ENCODE data around the gene EIF4A3. TPM values are rescaled to one million over a fixed set of nuclear protein-coding genes. Genes with fewer than 3 reads are reported as not detected.

The EIF4A3 gene
- total and polyA plus RNA-seq, 10 of the 15 experiments (the other 5 are each of a cell fraction or from before 2014, with no cell fraction given), result 53.3 to 225 (median 103) TPM

DNA sequence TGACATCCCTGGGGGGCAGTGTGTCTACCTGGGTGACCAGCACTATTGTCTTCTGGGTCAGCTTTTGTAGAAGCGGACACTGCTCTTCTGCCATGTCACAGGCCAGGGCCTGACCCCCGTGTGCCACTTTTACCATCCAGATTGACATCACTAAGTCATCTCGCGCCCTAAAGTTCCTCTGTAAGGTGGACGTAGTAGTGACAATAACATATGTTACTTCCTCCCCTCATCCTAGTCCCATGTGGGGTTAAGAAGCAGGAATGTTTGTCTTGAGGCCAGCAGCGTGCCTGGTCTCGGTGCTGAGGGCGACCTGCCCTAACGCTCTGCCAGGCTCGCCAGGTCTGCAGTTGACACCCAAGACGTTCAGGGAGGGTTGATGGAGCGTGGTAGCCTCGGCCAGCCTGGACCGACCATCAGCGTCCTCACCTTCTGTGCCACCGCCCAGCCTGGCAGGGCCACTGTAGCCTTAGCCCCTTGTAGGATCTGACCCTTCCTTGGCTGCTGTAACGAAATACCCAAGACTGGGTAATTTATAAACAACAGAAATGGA lies 24.8 kb downstream of the EIF4A3 start:
- no peaks in the 10 kb centered on the region for H3K4me1 ChIP-seq (ENCODE audit: control insufficient read depth, insufficient read depth, low read length)
- no peaks in the 10 kb centered on the region for H3K9me3 ChIP-seq (replicated peaks; ENCODE audit: control insufficient read depth, insufficient read depth, low read length)
- no peak overlapping the region for H3K4me3 ChIP-seq
- FAIRE-seq (no peak), ATAC-seq (no peak), DNase-seq (ENCODE audit: low read depth, low spot score) (no peak)
- no peaks in the 10 kb centered on the region for H4K20me1 ChIP-seq (ENCODE audit: control insufficient read depth, insufficient read depth)
- H3K4me2 ChIP-seq (ENCODE audit: control insufficient read depth, insufficient read depth), result no peak overlapping the region
- no peaks in the 10 kb centered on the region for H3K79me2 ChIP-seq (ENCODE audit: control insufficient read depth, insufficient read depth, low read length)
- intact Hi-C loops (cut with micrococcal nuclease; ENCODE audit: unreplicated experiment), result no loop called here
- no peak overlapping the region for H2AFZ ChIP-seq (ENCODE audit: control insufficient read depth, low read depth, low read length)
- ChIA-PET RAD21 (ENCODE audit: unreplicated experiment) (no interaction called here), CTCF (no interaction called here), POLR2A (no interaction called here), SMC1A (ENCODE audit: uncharacterized antibody, unreplicated experiment) (no interaction called here)
- WGBS (ENCODE audit: insufficient coverage, insufficient replicate concordance, low lambda C conversion rate, missing lambda C conversion rate), result 50% methylated on average over 17 of the region's 17 CpGs
- no TSS peak for BruUV-seq (replicated peaks)
- no peaks in the 10 kb centered on the region for H3K36me3 ChIP-seq (ENCODE audit: control insufficient read depth in 2 of 2, insufficient read depth in 2 of 2, low read length in 1 of 2)
- H3K27me3 ChIP-seq (replicated peaks in 1 of 2; ENCODE audit: control insufficient read depth in 2 of 2, insufficient read depth in 2 of 2, low read length in 1 of 2), result no peaks in the 10 kb centered on the region; a peak in 1 of 4 replicates
- H3K9ac ChIP-seq (ENCODE audit: control insufficient read depth, insufficient read depth, low read length), result no peak overlapping the region
- in situ Hi-C loops (cut with MboI), result no loop called here
- no peak overlapping the region for H3K27ac ChIP-seq (ENCODE audit: control insufficient read depth, insufficient read depth)
- no peak for TF ChIP-seq SPI1 (IDR thresholded peaks at IDR 0.05; ENCODE audit: borderline replicate concordance, insufficient read depth, low read depth, low read length)
- TF ChIP-seq BCL11A (IDR thresholded peaks at IDR 0.05; ENCODE audit: low read depth, low read length), result no peak
- TF ChIP-seq ZNF217 (IDR thresholded peaks at IDR 0.05), result no peak
- no peak for TF ChIP-seq POLR2AphosphoS2 (IDR thresholded peaks at IDR 0.05; ENCODE audit: low read depth, low read length)
- no peak for TF ChIP-seq IRF4 (IDR thresholded peaks at IDR 0.05; ENCODE audit: low read depth, low read length)
- TF ChIP-seq, protein P1, sequence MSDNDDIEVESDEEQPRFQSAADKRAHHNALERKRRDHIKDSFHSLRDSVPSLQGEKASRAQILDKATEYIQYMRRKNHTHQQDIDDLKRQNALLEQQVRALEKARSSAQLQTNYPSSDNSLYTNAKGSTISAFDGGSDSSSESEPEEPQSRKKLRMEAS (IDR thresholded peaks at IDR 0.05; ENCODE audit: low read depth, low read length), result no peak
- TF ChIP-seq, protein P2, sequence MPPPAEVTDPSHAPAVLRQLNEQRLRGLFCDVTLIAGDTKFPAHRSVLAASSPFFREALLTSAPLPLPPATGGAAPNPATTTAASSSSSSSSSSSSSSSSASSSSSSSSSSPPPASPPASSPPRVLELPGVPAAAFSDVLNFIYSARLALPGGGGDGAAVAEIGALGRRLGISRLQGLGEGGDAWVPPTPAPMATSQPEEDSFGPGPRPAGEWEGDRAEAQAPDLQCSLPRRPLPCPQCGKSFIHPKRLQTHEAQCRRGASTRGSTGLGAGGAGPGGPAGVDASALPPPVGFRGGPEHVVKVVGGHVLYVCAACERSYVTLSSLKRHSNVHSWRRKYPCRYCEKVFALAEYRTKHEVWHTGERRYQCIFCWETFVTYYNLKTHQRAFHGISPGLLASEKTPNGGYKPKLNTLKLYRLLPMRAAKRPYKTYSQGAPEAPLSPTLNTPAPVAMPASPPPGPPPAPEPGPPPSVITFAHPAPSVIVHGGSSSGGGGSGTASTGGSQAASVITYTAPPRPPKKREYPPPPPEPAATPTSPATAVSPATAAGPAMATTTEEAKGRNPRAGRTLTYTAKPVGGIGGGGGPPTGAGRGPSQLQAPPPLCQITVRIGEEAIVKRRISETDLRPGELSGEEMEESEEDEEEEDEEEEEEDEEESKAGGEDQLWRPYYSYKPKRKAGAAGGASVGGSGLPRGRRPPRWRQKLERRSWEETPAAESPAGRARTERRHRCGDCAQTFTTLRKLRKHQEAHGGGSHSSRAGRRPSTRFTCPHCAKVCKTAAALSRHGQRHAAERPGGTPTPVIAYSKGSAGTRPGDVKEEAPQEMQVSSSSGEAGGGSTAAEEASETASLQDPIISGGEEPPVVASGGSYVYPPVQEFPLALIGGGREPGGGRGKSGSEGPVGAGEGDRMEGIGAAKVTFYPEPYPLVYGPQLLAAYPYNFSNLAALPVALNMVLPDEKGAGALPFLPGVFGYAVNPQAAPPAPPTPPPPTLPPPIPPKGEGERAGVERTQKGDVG (CRISPR knock-in tag; IDR thresholded peaks at IDR 0.05), result no peak
- TF ChIP-seq RAD21 (IDR thresholded peaks at IDR 0.05; ENCODE audit: insufficient read depth, low read depth, low read length), result no peak
- no peak for TF ChIP-seq BRCA1 (IDR thresholded peaks at IDR 0.05; ENCODE audit: low read depth, low read length)
- no peak for TF ChIP-seq HDGF (IDR thresholded peaks at IDR 0.05)
- no peak for TF ChIP-seq ZBED1 (IDR thresholded peaks at IDR 0.05; ENCODE audit: borderline replicate concordance)
- TF ChIP-seq MEF2A (IDR thresholded peaks at IDR 0.05; ENCODE audit: insufficient read depth, low read depth, low read length), result no peak
- TF ChIP-seq, protein P3, sequence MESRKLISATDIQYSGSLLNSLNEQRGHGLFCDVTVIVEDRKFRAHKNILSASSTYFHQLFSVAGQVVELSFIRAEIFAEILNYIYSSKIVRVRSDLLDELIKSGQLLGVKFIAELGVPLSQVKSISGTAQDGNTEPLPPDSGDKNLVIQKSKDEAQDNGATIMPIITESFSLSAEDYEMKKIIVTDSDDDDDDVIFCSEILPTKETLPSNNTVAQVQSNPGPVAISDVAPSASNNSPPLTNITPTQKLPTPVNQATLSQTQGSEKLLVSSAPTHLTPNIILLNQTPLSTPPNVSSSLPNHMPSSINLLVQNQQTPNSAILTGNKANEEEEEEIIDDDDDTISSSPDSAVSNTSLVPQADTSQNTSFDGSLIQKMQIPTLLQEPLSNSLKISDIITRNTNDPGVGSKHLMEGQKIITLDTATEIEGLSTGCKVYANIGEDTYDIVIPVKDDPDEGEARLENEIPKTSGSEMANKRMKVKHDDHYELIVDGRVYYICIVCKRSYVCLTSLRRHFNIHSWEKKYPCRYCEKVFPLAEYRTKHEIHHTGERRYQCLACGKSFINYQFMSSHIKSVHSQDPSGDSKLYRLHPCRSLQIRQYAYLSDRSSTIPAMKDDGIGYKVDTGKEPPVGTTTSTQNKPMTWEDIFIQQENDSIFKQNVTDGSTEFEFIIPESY (IDR thresholded peaks at IDR 0.05), result no peak
- no peak for TF ChIP-seq FOXM1 (IDR thresholded peaks at IDR 0.05; ENCODE audit: low read depth, low read length)
- no peak for TF ChIP-seq REST (IDR thresholded peaks at IDR 0.05; ENCODE audit: low read depth, low read length)
- TF ChIP-seq NR2F1 (conservative IDR thresholded peaks at IDR 0.05), result no peak
